Mesendoderm (in vitro differentiated cells): ENCODE data around the gene SAMD9.

ENCODE experiments used
- DNase-seq: peaks from one replicate; pipeline ENCODE4 v3.0.0; 2013
- H2AK5ac ChIP-seq: 2 replicates; pipeline ENCODE4 v1.6.1; 2013; ENCODE audit warnings: low read length, inconsistent platforms
- H2BK120ac ChIP-seq: 2 replicates; pipeline ENCODE4 v1.6.1; 2013; ENCODE audit warnings: low read depth, mild to moderate bottlenecking, low read length, moderate library complexity, mixed read lengths
- H2BK15ac ChIP-seq: replicated peaks from 2 replicates; pipeline ENCODE4 v1.6.1; 2013; ENCODE audit warnings: low read depth, mild to moderate bottlenecking, moderate library complexity
- H2BK5ac ChIP-seq: 2 replicates; pipeline ENCODE4 v1.6.1; 2013; ENCODE audit warnings: low read length, inconsistent platforms
- H3K18ac ChIP-seq: 2 replicates; pipeline ENCODE4 v1.6.1; 2013; ENCODE audit warnings: mild to moderate bottlenecking, low read length, mixed read lengths
- H3K23ac ChIP-seq: one replicate; pipeline ENCODE4 v1.6.1; 2013; ENCODE audit warnings: low read length
- H3K27ac ChIP-seq: 2 replicates; pipeline ENCODE4 v1.5.1; 2013; ENCODE audit warnings: low read depth, mild to moderate bottlenecking, inconsistent platforms, low read length, moderate library complexity
- H3K27me3 ChIP-seq: 2 replicates; pipeline ENCODE4 v1.6.1; 2013; ENCODE audit warnings: low read length, control low read depth, mild to moderate bottlenecking, inconsistent platforms; ENCODE audit not compliant: insufficient read depth, poor library complexity
- H3K36me3 ChIP-seq: 2 replicates; pipeline ENCODE4 v1.6.1; 2013; ENCODE audit warnings: low read length, inconsistent platforms; ENCODE audit not compliant: control insufficient read depth, insufficient read depth
- H3K4ac ChIP-seq: one replicate; pipeline ENCODE4 v1.6.1; 2013; ENCODE audit warnings: low read depth, mild to moderate bottlenecking, low read length, moderate library complexity
- H3K4me1 ChIP-seq: 2 replicates; pipeline ENCODE4 v1.6.1; 2013; ENCODE audit warnings: low read depth, low read length, inconsistent platforms; ENCODE audit not compliant: control insufficient read depth
- H3K4me2 ChIP-seq: 2 replicates; pipeline ENCODE4 v1.6.1; 2013; ENCODE audit warnings: low read length
- H3K4me3 ChIP-seq: 2 replicates; pipeline ENCODE4 v1.5.1; 2013; ENCODE audit warnings: mild to moderate bottlenecking, low read length
- H3K56ac ChIP-seq: one replicate; pipeline ENCODE4 v1.6.1; 2013; ENCODE audit warnings: low read length
- H3K79me1 ChIP-seq: 2 replicates; pipeline ENCODE4 v1.6.1; 2013; ENCODE audit warnings: low read length, inconsistent platforms
- H3K79me2 ChIP-seq: 2 replicates; pipeline ENCODE4 v1.6.1; 2013; ENCODE audit warnings: mild to moderate bottlenecking, low read length; ENCODE audit not compliant: control insufficient read depth, insufficient read depth
- H3K9ac ChIP-seq: 2 replicates; pipeline ENCODE4 v1.6.1; 2013; ENCODE audit warnings: low read length, inconsistent platforms
- H4K5ac ChIP-seq: one replicate; pipeline ENCODE4 v1.6.1; 2013; ENCODE audit warnings: low read length
- H4K8ac ChIP-seq: one replicate; pipeline ENCODE4 v1.6.1; 2013; ENCODE audit warnings: low read depth, mild to moderate bottlenecking, control low read depth, low read length, moderate library complexity
- WGBS: extraction: QIAGEN DNeasy Blood & Tissue Kit; methylation state at CpG from one replicate; pipeline ENCODE4 v1.1.7; 2013; ENCODE audit warnings: low lambda C conversion rate, missing lambda C conversion rate; ENCODE audit not compliant: insufficient coverage; ENCODE audit errors: extremely low coverage; 5-methylcytosine and 5-hydroxymethylcytosine counted together

Gene SAMD9

GRCh38 chr7:93146472-93147141 lies 28.8 kb upstream of the SAMD9 start:
- no peak overlapping the region for H2BK5ac ChIP-seq

GRCh38 chr7:93146036-93146435 lies 28.3 kb upstream of the SAMD9 start:
- Histone ChIP-seq H3K23ac (no peak overlapping the region), H3K27ac (no peak overlapping the region), H3K4me3 (no peak overlapping the region), H3K9ac (no peak overlapping the region), H3K4ac (no peak overlapping the region), H4K5ac (no peak overlapping the region), H2BK15ac (no peak overlapping the region), H3K79me2 (no peaks in the 10 kb centered on the region), H3K27me3 (no peaks in the 10 kb centered on the region), H3K4me2 (no peak overlapping the region), H3K79me1 (no peaks in the 10 kb centered on the region), H4K8ac (no peak overlapping the region), H2AK5ac (no peak overlapping the region), H2BK120ac (no peak overlapping the region), H2BK5ac (no peak overlapping the region), H3K36me3 (no peaks in the 10 kb centered on the region), H3K4me1 (no peaks in the 10 kb centered on the region), H3K18ac (no peak overlapping the region), H3K56ac (no peak overlapping the region)
- no peak for DNase-seq
- WGBS: no CpG with 5 or more reads among the region's 1 CpG

More at GRCh38 chr7:93146472-93147141, 28.8 kb upstream of the SAMD9 start:
- H4K8ac ChIP-seq: no peak overlapping the region
- H3K27ac ChIP-seq: no peak overlapping the region
- no peak overlapping the region for H4K5ac ChIP-seq
- no peaks in the 10 kb centered on the region for H3K27me3 ChIP-seq
- no peak overlapping the region for H2BK15ac ChIP-seq
- no peaks in the 10 kb centered on the region for H3K4me1 ChIP-seq
- no peak overlapping the region for H3K9ac ChIP-seq
- H3K4me2 ChIP-seq: no peak overlapping the region
- H2AK5ac ChIP-seq: no peak overlapping the region
- no peak overlapping the region for H3K4me3 ChIP-seq
- H3K56ac ChIP-seq: no peak overlapping the region
- no peaks in the 10 kb centered on the region for H3K36me3 ChIP-seq
- DNase-seq: peak; percentile 16
- H3K79me1 ChIP-seq: no peaks in the 10 kb centered on the region
- H3K4ac ChIP-seq: no peak overlapping the region
- H3K79me2 ChIP-seq: no peaks in the 10 kb centered on the region
- no peak overlapping the region for H3K23ac ChIP-seq
- H2BK120ac ChIP-seq: no peak overlapping the region
- no CpG with 5 or more reads among the region's 5 CpGs for WGBS
- H3K18ac ChIP-seq: no peak overlapping the region

- no CpG with 5 or more reads among the region's 3 CpGs for WGBS
Measured at GRCh38 chr7:93145354-93145753, 27.6 kb upstream of the SAMD9 start.

GRCh38 chr7:93142127-93142526 lies 24.3 kb upstream of the SAMD9 start:
- no peak overlapping the region for H4K5ac ChIP-seq
- H4K8ac ChIP-seq: no peak overlapping the region
- WGBS: no CpG with 5 or more reads among the region's 1 CpG
- H3K79me2 ChIP-seq: no peaks in the 10 kb centered on the region
- no peak overlapping the region for H2BK15ac ChIP-seq
- H3K23ac ChIP-seq: no peak overlapping the region
- no peak overlapping the region for H2BK120ac ChIP-seq
- H3K18ac ChIP-seq: no peak overlapping the region
- peaks cover 2% of the 10 kb centered on the region for H3K27me3 ChIP-seq
- no peaks in the 10 kb centered on the region for H3K79me1 ChIP-seq
- DNase-seq: no peak
- H2BK5ac ChIP-seq: no peak overlapping the region
- no peak overlapping the region for H3K4ac ChIP-seq
- H2AK5ac ChIP-seq: no peak overlapping the region
- H3K27ac ChIP-seq: no peak overlapping the region
- no peaks in the 10 kb centered on the region for H3K4me1 ChIP-seq
- no peak overlapping the region for H3K9ac ChIP-seq
- H3K36me3 ChIP-seq: no peaks in the 10 kb centered on the region
- no peak overlapping the region for H3K56ac ChIP-seq
- no peak overlapping the region for H3K4me3 ChIP-seq
- H3K4me2 ChIP-seq: no peak overlapping the region

More at GRCh38 chr7:93145354-93145753, 27.6 kb upstream of the SAMD9 start:
- no peak for DNase-seq
- Histone ChIP-seq H4K8ac (no peak overlapping the region), H3K4me3 (no peak overlapping the region), H3K56ac (no peak overlapping the region), H3K18ac (no peak overlapping the region), H3K79me1 (no peaks in the 10 kb centered on the region), H2BK5ac (no peak overlapping the region), H3K23ac (no peak overlapping the region), H3K27me3 (peaks cover 2% of the 10 kb centered on the region), H3K4ac (no peak overlapping the region), H3K4me2 (no peak overlapping the region), H2AK5ac (no peak overlapping the region), H2BK120ac (no peak overlapping the region), H4K5ac (no peak overlapping the region), H3K9ac (no peak overlapping the region), H3K27ac (no peak overlapping the region), H3K4me1 (no peaks in the 10 kb centered on the region), H3K36me3 (no peaks in the 10 kb centered on the region), H3K79me2 (no peaks in the 10 kb centered on the region), H2BK15ac (no peak overlapping the region)

- Histone ChIP-seq H3K4me2 (no peak overlapping the region), H2AK5ac (no peak overlapping the region), H3K4ac (no peak overlapping the region), H2BK15ac (no peak overlapping the region), H2BK5ac (no peak overlapping the region), H3K27ac (no peak overlapping the region), H3K36me3 (no peaks in the 10 kb centered on the region), H4K5ac (no peak overlapping the region), H3K79me2 (no peaks in the 10 kb centered on the region), H3K56ac (no peak overlapping the region), H3K27me3 (peaks cover 2% of the 10 kb centered on the region), H3K23ac (no peak overlapping the region), H3K4me1 (no peaks in the 10 kb centered on the region), H3K9ac (no peak overlapping the region), H3K79me1 (no peaks in the 10 kb centered on the region), H3K18ac (no peak overlapping the region), H2BK120ac (no peak overlapping the region), H4K8ac (no peak overlapping the region), H3K4me3 (no peak overlapping the region)
- 100% methylated on average over 2 of the region's 3 CpGs for WGBS
- no peak for DNase-seq
Measured at GRCh38 chr7:93140582-93141191, 22.9 kb upstream of the SAMD9 start.
